HG03280 (cell line): ENCODE results near the gene CTU2.

Source experiments
- ATAC-seq: cut with Tn5 transposase; IDR thresholded peaks from one replicate; pipeline ENCODE4 v1.9.1; 2021; ENCODE audit warnings: mild to moderate bottlenecking, moderate library complexity; ENCODE audit not compliant: unreplicated experiment

The CTU2 gene

DNA sequence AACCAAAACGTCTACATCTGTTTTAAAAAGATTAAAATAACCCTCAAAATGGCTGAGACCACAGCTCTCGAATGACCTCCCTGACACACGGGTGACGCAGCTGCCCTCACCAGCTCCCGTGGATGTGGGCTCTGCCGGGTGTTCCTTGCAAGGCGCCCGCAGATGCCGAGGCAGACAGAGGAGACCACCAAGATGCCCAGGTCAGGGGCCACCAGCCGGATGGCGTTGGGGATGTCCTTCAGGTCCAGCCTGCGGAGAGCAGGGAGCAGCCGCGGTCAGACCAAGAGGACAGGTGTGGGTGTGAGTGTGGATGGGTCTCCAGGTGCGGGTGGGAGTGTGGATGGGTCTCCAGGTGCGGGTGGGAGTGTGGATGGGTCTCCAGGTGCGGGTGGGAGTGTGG lies 35.1 kb downstream of the CTU2 start:
- ATAC-seq, result no peak

DNA sequence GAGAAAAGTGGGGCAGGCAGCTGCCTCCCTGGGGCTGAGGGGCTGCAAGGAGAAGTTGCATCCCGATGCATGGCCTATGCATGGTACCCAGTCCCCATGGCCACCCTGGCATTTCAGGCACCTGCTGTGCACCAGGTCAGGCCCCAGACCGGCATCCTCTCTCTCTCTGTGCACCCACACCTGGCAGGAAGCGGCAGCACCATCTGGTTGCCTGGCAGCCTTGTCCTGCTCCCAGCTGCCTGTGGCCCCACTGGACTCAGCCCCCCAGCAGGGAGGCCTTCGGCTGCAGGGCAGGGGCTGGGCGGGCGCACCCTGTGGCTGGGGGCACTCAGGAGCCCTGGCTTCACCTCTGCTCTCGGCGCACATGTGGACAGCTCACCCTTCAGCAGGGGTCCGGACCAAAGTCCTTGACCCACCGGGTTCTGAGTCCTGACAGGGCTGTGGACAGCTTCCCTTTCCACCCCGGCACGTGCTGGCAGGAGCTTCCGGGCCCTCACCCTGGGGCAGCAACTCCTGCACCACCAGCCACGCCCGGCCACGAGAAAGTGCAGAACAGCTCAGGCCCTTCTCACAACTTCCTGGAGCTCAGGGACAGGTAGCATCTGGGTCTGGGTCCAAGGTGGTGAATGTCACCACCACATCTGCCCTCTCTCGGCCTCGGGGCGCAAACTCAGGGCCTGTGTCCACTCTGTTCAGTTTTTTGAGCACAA lies 36.7 kb downstream of the CTU2 start:
- no peak for ATAC-seq

DNA sequence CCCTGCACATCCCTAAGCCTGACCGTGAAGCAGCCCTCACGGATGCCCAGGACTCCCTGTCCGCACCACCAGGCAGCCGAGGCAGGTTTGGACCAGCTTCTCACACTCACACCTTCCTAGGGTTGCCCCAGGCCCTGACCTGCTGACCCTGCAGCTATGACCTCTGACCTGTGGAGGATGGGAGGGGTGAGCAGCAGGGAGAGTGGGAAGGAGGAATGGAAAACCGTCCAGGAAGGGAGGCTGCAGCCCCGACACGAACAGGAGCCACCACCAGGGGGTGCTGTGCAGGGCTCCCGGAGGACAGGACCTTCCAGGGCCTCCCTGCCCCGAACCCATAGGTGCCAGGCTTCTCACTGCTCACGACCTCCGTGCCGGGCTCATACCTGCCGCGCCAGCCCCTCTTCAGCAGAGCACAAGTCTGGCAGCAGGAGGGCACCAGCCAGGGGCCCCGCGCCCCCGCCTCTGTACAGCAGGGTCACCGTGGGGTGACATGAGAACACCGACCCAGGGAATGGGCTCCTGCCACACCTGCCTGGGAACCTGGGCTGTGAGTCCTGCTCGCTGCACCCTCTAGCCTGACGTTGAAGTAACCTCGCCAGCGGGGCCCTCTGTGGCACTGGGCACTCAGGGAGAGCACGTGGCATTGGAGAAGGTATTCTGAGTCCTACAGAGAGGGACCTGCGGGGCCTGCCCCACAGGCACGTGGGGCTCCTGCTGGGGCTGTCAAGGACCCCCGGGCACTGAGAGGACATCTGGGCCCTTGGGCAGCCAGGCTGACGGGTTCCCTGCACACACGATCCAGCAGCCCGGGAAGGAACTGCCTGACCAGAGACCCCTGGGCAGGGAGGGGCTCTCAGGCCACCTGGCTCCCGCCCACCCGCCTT lies 37.6 kb downstream of the CTU2 start:
- no peak for ATAC-seq

DNA sequence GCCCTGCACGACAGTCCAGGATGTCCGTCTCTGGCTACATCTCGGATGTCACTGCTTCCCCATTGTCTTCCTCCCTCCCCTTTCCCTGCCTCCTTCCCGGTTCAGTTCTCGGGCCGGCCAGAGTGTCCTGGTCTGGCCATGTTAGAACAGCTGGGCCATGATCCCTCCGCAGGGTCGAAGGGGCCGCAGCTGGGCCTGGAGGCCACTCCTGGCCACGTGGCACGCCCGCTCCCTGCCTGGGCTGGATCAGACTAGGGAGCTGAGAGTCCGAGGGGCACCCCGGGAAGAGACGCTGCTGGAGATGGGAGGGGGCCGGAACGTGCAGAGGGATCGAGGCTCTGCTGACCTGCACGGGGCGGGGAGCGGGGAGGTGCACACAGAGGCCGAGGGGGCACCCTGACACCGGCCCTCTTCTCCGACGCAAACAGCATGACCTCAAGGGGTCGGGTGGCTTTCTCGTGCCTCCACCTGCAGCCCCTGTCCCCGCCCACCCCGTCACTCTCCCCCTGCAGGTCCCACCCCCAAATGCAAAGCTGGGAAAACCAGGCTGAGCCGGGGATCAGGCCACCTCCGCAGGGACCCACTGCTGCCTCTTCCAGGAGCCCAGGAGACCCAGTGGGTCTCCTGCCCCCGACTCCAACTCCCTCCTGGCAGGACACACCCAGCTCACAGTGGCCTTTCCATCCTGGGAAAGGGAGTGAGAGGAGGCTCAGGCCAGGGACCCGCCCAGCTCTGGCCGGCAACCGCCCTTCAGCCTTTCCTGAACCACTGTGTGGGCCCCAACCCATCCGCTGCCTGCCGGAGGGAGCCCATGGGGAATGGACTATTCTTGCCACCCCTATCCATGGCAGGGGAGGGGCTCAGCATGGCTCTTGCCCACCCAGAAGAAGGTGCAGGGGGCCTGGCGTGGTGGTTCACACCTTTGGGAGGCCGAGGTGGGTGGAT lies 38.5 kb downstream of the CTU2 start:
- no peak for ATAC-seq

DNA sequence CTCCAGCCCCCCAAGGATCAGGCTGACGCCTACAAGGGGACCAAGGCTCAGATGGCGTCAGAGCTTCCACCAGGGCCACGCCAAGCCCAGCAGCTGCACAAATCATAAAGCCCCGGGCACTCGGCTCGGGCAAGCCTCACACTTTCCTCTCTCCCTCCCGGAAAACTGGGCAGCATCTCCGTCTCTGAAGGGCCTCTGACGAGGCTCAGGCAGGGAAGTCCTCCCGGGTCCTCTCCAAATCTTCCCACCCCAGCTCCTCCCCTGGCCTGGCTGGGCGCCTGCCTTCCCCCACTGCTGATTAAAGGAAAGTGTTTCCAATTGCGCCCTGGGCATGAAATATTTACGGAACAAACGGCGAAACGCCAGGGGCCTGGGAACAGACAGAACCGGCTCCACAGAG lies 40.2 kb downstream of the CTU2 start:
- ATAC-seq, result no peak

DNA sequence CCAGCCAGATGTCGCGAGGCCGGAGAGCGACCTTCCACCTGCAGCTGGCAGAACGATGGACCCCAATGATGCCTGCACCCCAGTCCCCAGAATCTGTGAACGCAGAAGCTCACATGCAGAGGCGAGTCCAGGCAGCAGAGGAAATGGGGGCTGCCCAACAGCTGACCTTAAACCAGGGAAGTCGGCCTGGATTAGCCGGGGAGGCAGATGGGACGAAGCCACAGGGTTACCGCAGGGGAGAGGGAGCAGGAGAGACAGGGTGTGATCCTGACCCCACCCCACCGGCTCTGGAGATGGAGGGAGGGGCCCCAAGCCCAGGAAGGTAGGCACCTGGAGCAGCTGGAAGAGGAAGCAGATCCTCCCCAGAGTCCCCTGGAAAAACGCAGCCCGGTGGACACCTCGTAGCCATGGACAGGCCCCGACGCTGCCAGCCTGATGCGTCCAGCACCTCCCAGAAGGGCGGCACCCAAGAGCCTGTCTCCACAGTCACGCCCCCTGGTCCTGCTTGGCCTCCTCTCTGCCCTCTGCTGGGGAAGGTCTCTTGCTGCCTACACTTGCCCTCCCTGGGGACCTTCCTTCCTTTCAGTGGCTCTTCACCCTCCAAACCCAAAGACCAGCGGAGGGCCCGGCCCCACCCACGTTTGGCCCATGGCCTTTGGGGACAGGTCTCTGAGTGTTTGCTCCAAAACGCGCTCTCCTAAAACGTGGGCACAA lies 41.4 kb downstream of the CTU2 start:
- no peak for ATAC-seq

DNA sequence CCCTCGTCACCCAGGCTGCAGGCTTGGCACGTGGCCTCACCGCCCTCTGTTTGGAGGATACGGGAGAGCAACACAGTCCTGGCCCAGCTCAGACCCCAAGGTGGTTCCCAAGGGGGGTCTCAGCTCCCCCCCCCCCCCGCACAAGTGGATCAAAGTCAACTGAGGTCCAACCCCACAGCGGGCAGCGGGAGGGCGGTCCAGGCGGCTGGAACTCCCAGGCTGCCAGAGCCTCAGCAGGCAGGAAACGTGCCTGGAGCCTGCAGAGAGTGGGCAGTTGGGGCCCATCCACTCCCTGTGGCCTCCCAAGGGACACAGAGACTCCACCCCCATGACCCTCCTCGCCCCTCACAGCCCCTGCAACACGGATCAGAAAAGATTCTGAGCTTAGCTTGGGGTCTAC lies 42.1 kb downstream of the CTU2 start:
- no peak for ATAC-seq

DNA sequence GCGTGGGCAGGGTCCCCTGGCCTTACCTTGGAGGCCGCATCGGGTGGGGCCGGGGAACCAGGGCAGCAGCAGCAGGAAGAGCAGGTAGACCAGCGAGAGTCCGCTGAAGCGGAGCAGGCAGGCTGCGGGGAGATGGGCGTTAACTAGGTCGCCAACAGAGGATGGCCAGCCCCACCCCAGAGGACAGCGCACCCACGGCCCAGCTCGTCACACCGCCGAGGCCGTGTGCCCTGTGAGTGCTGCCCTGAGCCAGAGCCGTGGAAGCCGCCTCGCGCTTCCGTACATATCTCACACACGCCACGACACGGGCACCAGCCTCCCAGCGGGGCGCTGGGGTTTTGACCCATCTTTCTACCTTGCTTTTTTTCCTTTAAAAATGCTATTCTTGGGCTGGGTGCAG lies 43.1 kb downstream of the CTU2 start:
- no peak for ATAC-seq

DNA sequence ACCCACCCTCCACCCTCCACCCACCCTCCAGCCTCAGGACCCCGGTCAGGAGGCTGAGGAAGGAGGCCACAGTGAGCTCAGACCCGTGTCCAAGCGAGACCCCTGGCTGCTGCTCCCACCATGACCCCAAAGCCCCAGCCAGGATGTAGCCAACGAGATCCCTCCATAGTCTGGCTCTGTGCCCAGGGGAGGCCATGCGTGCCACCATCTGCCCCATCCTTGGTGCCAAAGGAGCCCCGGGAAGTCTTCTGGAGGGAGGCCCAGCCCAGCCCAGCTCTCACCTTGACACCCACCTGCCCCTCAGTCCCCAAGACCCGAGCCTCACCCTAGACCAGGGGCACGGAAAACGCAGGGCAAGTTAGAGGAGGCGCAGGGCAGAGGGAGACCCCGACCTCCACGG lies 44.6 kb downstream of the CTU2 start:
- no peak for ATAC-seq

DNA sequence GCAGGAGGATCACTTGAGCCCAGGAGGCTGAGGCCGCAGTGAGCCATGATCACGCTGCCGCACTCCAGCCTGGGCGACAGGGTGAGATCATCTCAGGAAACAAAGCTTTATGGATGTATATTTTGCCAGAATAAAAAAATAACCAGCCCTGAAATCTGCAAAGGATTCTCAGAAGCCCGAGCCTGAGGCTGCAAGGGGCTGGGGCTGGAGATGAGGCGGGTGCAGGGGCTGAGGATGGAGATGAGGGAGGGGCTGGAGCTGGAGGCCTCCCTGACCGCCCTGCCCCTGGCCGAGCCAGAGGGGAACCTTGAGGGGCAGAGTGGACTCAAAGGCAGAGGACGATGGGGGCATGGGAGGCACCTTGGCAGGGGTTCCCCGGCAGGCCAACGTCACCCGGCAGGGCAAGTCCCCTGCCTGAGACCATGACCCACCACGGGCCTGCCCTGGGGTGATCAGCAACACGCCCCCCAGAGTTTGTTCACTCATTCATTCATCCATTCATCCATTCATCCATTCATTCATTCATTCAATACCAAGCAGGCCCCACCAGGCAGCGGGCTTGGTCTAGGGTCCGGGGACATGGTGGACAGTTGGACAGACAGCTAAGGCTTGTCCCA lies 46.2 kb downstream of the CTU2 start:
- ATAC-seq, result no peak

DNA sequence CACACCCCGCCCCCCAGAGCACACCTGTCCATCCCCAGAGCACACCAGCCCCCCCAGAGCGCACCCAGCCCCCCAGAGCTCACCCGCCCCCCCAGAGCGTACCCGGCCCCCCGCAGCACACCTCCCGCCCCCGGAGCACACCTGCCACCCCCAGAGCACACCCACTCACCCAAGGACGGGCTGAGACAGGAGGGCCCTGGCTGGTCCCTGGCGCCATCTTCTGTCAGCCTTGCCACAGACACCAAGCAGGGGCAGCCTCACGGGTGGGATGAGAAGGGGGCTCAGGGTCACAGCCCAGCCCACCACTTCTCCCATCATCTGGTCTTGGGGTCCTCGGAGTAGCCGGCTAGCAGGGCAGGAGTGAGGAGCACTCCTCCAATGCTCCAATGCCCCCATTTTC lies 46.9 kb downstream of the CTU2 start:
- ATAC-seq, result no peak

DNA sequence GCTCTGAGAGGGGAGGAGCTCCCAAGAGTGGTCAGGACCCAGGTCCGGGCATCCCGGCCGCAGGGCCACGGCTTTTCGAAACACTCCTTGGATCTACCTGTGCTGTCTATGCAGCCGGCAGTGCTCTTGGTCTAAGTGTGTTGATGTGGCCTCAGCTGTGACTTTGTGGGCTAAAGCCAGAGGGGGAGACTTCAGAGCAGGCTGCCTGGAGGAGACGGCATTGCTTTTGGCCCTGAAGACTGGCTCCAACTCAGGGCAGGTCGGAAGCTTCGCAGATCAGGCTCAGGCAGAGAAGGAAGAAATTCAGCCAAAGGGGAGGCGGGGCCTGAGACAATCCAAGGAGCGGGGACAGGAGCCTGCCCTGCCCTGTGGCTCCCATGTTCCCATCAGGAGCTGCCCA lies 47.3 kb downstream of the CTU2 start:
- ATAC-seq, result no peak

DNA sequence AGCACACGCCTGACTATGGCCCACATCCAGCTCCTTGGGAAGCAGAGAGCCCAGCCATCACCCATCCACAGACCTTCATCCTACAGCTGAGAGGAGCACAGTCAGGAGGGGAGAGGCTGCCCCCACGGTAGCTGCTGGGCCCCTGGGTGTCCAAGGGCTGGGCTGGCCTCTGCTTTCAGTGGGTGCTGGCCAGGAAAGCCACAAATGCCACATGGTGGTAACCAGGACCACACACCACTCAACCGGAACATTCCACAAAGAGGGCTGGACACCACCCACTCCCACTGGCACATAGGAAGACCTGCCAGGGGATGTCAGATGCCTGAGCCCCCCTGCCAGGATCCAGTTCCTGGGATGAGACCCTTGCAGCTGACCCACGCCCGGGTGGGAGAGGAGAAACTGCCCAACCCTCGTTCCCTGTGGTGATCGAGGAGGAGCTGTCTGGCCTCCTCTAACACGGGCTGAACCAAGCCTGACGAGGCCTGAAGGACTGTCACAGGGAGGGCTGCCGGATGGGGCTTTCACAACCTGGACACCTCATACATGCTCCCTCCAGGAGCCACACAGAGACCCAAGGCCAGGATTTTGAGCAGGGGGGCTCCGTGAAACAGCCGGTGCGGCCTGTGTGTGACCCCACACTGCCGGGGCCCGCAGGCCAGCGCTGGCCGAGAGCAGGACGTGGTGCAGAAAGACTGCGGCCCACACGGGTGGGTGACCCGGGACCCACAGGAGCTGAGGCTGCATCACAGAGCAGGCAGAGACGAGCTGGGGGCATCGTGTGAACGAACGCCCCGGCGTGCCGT lies 48.0 kb downstream of the CTU2 start:
- no peak for ATAC-seq

DNA sequence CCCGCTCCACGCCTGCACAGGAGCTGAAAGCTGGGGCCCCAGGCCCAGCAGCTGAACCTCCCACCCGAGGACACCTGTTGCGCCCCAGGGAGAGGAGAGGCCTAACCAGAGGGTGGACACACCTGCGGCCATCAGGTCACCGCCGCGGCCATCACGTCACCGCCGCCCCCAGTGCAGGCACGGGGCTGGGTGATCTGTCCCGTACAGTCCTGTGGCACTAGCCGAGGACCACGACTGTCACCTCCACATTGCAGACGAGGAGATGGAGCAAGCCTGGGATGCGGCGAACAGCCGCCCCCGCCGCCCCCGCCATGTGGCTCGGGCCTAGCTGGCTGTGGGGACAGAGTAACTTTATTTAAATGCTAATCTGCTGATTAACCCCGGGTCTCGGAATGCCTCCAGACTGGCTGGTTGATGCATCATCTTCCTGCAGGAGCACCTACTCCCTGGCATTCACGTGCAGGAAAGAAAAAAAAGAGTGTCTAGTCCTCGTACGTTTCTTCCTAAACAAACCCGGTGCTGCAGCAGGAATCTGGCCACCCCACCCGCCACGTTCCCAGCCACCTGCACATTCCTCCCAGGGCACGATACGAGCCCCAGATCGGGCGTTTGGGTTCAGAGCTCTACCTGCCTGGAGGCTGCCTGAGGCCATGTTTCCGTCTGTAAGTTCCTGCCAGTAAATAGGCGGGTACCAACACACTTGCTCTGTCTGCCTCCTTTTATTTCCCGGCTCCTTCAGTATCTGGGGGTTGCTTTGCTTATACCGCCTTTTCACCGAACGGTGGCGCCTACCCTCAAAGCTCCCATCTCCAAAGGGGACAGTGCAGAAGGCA lies 48.8 kb downstream of the CTU2 start:
- no peak for ATAC-seq

DNA sequence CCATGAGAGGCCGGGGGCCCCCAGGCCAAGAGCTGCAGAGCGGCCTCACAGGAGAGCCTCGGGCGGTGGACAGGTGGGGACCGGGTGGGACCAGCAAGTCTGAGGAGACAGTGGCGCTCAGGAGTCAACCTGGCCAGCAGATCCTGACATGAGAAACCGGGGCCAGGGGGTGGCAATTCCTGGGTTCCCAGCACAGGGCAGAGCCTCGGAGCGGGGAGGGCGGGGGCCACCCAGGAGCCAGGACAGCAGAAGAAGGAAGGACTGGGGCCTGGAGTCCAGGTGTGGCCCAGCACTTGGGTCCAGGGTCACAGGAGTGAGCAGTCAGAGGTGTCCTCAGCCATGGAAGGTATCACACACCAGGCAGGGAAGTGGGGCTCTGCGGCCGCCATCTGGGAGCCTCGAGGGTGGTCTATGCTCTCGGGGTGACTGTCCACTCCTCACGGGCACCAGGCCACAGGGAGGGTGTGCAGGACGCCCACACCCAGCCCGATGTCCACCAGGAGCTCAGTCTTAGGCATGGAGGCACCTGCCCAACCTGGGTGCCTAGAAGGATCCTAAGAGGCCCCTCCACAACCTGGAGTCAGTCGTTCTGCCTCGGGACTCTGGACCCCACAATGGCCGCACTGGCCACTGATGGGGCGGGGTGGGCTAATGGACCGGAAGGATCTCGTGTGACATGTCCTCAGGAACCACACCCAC lies 49.6 kb downstream of the CTU2 start:
- no peak for ATAC-seq

DNA sequence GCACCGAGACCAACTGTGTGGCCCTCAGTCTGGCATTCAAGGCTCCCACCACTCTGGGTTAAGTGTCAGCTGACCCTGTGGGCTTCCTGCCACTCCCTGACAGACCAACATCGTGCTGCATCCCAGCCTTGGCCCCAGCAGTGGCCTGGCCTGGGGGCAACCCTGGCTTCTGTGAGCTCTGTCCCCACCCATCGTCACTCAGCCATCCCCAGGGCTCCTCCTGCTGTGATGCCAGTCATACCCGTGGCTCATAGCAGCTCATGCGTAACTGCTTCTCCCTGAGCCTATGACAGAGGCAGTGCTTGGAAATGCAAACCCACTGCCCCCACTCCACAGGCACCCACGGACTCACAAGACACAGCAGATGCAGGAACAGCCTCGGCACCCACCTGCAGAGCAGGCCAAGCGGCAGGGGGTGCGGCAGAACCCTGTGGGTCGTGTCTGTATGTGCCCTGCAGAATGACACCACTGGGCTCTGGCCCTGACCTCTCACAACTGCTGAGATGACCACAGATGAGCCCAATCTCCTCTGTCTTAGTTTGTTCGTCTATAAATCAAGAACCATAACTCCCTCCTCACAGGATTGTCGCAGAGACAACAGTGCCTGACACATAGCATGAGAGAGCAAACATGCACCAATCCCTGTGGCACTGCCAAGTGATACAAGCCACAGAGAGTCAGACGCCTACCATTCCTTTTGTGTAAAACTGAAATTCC lies 52.1 kb downstream of the CTU2 start:
- ATAC-seq, result no peak

DNA sequence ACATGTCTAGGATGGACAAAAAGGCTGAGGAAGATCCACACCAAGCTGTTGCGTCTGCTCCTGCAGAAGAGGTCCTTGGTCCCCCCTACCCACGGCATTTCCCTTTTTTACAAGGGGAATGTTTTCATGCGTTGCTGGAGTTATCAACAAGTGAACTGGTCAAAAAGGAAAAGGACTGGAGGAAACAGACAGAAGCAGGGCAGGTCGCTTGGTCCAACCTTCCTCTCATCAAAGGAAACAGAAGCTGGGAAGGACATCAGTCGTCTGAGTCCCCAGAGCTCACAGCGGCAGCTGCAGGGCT lies 52.6 kb downstream of the CTU2 start:
- ATAC-seq, result no peak
